Suprapubic skin (tissue), 4 donors: ENCODE measurements around the gene PSMC3.

Experiments
- EP300 ChIP-seq: sonication (generic); formaldehyde crosslinking; IDR thresholded peaks from one replicate; pipeline ENCODE4 v1.6.1; 2017; ENCODE audit warnings: antibody characterized with exemption
- POLR2AphosphoS5 ChIP-seq, 3 donors: sonication (generic); formaldehyde crosslinking; IDR thresholded peaks; one replicate each; pipeline ENCODE4 v1.6.1; 2017; ENCODE audit warnings: antibody characterized with exemption in 3 of 3
- TF ChIP-seq, protein P1 (sequence below), 2 donors: fragments of 200-600 bp in 1 of 2; fragments of 450-650 bp in 1 of 2; sonication (generic) in 1 of 2; IDR thresholded peaks; one replicate each; pipeline ENCODE4 v1.5.1; 2016 to 2019; ENCODE audit warnings: antibody characterized with exemption in 2 of 2, mild to moderate bottlenecking in 1 of 2, moderate library complexity in 1 of 2

DNA sequence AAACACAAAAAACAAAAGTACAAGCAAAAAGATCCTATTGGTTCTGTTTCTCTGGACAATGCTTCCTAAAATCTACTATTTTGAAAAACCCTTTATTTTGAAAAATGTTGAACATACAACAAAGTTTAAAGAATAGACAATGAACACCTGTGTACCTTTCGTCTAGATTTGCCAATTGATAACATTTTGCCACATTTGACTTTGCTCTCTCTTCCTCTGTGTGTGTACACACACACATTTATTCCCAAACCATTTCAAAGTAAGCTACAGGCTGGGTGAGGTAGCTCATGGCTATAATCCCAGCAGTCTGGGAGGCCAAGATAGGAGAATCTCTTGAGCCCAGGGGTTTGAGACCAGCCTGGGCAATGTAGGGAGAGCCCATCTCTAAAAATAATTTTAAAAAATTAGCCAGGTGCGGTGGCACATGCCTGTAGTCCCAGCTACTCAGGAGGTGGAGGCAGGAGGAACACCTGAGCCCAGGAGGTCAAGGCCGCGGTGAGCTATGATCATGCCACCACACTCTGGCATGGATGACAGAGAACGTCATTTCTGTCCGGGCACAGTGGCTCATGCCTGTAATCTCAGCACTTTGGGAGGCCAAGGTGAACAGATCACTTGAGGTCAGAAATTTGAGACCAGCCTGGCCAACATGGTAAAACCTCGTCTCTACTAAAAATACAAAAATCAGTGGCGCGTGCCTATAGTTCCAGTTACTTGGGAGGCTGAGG is 5.3 kb upstream of the PSMC3 start:
- TF ChIP-seq, protein P1, sequence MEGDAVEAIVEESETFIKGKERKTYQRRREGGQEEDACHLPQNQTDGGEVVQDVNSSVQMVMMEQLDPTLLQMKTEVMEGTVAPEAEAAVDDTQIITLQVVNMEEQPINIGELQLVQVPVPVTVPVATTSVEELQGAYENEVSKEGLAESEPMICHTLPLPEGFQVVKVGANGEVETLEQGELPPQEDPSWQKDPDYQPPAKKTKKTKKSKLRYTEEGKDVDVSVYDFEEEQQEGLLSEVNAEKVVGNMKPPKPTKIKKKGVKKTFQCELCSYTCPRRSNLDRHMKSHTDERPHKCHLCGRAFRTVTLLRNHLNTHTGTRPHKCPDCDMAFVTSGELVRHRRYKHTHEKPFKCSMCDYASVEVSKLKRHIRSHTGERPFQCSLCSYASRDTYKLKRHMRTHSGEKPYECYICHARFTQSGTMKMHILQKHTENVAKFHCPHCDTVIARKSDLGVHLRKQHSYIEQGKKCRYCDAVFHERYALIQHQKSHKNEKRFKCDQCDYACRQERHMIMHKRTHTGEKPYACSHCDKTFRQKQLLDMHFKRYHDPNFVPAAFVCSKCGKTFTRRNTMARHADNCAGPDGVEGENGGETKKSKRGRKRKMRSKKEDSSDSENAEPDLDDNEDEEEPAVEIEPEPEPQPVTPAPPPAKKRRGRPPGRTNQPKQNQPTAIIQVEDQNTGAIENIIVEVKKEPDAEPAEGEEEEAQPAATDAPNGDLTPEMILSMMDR (IDR thresholded peaks at IDR 0.05) = no peak
- TF ChIP-seq POLR2AphosphoS5 (IDR thresholded peaks at IDR 0.05) (no peak), EP300 (no peak)
